K562 (cell line): ENCODE measurements around the gene SLC30A7. TPM values are rescaled to one million over a fixed set of nuclear protein-coding genes. Genes with fewer than 3 reads are reported as not detected.
A peak's percentile ranks its signal among the peaks of the same experiment; 100 is the strongest.

Source experiments
- ARHGAP35 ChIP-seq: fragments of 450-650 bp; IDR thresholded peaks from 2 replicates; pipeline ENCODE4 v1.6.1; 2018; ENCODE audit not compliant: partially characterized antibody
- ATF2 ChIP-seq: sonication (generic); formaldehyde crosslinking; IDR thresholded peaks from 2 replicates; pipeline ENCODE4 v1.8.1; 2022; ENCODE audit warnings: missing genetic modification reagents
- CCNT2 ChIP-seq: IDR thresholded peaks from 2 replicates; pipeline ENCODE4 v1.6.1; 2011; ENCODE audit warnings: borderline replicate concordance, low read depth, mild to moderate bottlenecking, moderate library complexity, mixed read lengths, low read length; ENCODE audit not compliant: insufficient read length; ENCODE audit errors: extremely low read depth
- HOXB6 ChIP-seq: fragments of 250-450 bp; sonication (Bioruptor Pico); IDR thresholded peaks from 2 replicates; pipeline ENCODE4 v1.5.1; 2022; ENCODE audit warnings: mild to moderate bottlenecking, borderline replicate concordance
- NFE2 ChIP-seq: IDR thresholded peaks from 2 replicates; pipeline ENCODE4 v1.6.1; 2014; ENCODE audit warnings: antibody characterized with exemption, low read depth
- NR3C1 ChIP-seq: sonication (generic); formaldehyde crosslinking; IDR thresholded peaks from 2 replicates; pipeline ENCODE4 v1.8.1; 2022; ENCODE audit warnings: missing genetic modification reagents
- SMARCC2 ChIP-seq: fragments of 450-650 bp; IDR thresholded peaks from 2 replicates; pipeline ENCODE4 v1.6.1; 2017; ENCODE audit warnings: antibody characterized with exemption, moderate library complexity, mild to moderate bottlenecking, low read depth
- ZBTB11 ChIP-seq, 3 experiments: fragments of 200-800 bp in 1 of 3; fragments of 250-450 bp in 1 of 3; fragments of 450-650 bp in 1 of 3; sonication (Bioruptor Pico) in 1 of 3; sonication (Bioruptor generic) in 1 of 3; formaldehyde crosslinking in 1 of 3; IDR thresholded peaks; 2 replicates each; pipeline versions ENCODE4 v1.6.1 to v1.8.0; 2016 to 2022; ENCODE audit warnings: mild to moderate bottlenecking in 2 of 3, missing genetic modification characterization in 2 of 3, missing compliant biosample characterization in 1 of 3, moderate library complexity in 1 of 3
- ZNF395 ChIP-seq: fragments of 200-800 bp; sonication (Bioruptor generic); IDR thresholded peaks from 2 replicates; pipeline ENCODE4 v1.6.1; 2017; ENCODE audit warnings: missing genetic modification characterization, missing compliant biosample characterization
- ZNF407 ChIP-seq: fragments of 450-650 bp; IDR thresholded peaks from 2 replicates; pipeline ENCODE4 v1.6.1; 2016; ENCODE audit warnings: low read depth
- polyA plus RNA-seq, 8 experiments: library from polyadenylated mRNA; depleted of rRNA in 4 of 8; stranded (reverse) in 5 of 8; unstranded in 3 of 8; fragments of >200 nt; fragmentation: Nextera tagmentation in 2 of 8; fragmentation: Illumina TruSeq in 1 of 8; extraction: Ambion mirVana in 2 of 8; extraction: Trizol in 1 of 8; gene quantifications; 2 replicates each; pipeline versions ENCODE4 v1.2.1 to v1.2.3, GENCODE V29; 2011 to 2014; ENCODE audit warnings: inconsistent platforms in 1 of 8, missing spikeins in 1 of 8
- total RNA-seq, 7 experiments: library from RNA; depleted of rRNA in 6 of 7; stranded (reverse); fragments of >200 nt in 6 of 7; fragmentation: Illumina TruSeq in 2 of 7; extraction: Trizol in 2 of 7; gene quantifications; 2 replicates each; pipeline versions ENCODE4 v1.2.1 to v1.2.3, GENCODE V29; 2011 to 2021; ENCODE audit warnings: low replicate concordance in 1 of 7

SLC30A7 gene
- total and polyA plus RNA-seq, 9 of the 15 experiments (the other 6 are each of a cell fraction or from before 2014, with no cell fraction given): 3.5 to 17.1 (median 7.2) TPM

GRCh38 chr1:100896481-100896982 is 642 bp downstream of the SLC30A7 start (continued):
- no peak for TF ChIP-seq ATF2 (CRISPR knock-in tag)
- no peak for TF ChIP-seq ZNF407
- no peak for TF ChIP-seq SMARCC2
- no peak for TF ChIP-seq ARHGAP35
- TF ChIP-seq NR3C1 (CRISPR knock-in tag): no peak
- 0 out of 6 replicates have a peak, but pooled peaks of 1 of the 3 experiments have one; percentile 25 for TF ChIP-seq ZBTB11 (CRISPR knock-in tag; IDR thresholded peaks at IDR 0.05)
- no peak for TF ChIP-seq CCNT2
- TF ChIP-seq ZNF395 (CRISPR knock-in tag): no peak
- TF ChIP-seq HOXB6 (CRISPR knock-in tag): no peak
- no peak for TF ChIP-seq NFE2
